Measurements from ENCODE around the gene CD22.

CD22 gene

DNA sequence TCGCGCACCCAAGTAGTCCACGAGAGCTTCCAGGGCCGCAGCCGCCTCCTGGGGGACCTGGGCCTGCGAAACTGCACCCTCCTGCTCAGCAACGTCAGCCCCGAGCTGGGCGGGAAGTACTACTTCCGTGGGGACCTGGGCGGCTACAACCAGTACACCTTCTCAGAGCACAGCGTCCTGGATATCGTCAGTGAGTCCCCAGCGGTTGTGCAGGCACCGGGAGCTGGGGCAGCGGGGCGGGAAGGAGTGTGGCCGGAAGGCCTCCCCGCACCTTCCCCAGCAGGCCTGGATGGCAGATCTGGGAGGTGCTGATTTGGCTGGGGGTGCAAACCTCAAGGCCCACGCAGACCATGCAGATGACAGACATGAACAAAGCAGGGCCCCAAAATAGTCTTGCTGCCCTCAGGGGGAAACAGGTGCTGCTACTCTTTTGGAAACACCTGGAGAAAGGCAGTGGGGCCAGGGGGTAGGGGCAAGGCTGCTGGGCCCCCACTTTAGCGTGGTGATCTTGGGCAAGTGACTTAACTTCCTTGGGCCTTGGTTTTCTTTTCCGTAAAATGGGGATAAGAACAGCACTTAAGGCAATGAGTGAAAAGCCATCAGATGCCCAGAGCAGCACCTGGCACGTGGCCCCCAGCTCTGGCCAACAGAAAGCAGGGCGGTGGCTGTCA is 33.1 kb upstream of the CD22 start:
- DNase-seq (ENCODE audit: low read depth in 3 of 3), result peak in 1 of 3 donors; percentile 31

DNA sequence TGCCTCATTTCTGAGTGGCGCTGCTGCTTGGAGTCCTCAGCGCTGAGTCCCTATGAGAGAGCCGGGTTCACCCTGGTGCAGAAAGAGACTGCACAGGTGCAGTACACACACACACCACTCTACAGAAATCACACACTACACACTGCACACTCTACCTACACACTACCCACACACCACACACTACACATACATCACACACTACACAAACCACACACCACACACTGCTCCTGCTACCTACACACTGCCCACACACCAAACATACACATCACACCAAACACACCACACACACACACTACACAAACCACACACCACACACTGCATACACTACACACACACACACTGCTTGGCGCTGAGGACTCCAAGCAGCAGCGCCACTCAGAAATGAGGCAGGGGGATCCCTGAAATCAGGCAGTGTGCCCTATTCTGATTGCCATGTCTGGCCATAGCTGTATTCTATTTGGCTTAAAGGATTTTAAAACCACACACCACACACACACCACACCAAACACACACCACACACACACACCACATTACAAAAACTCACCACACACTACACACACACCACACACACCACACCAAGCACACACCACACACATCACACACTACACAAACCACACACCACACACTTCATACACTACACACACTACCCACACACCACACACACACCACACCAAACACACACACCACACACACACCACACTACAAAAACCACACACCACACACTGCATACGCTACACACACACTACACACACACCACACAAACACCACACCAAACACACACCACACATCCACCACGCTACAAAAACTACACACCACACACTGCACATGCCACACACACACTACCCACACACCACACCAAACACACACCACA is 32.1 kb upstream of the CD22 start:
- no peak for DNase-seq (ENCODE audit: low read depth in 3 of 3)

DNA sequence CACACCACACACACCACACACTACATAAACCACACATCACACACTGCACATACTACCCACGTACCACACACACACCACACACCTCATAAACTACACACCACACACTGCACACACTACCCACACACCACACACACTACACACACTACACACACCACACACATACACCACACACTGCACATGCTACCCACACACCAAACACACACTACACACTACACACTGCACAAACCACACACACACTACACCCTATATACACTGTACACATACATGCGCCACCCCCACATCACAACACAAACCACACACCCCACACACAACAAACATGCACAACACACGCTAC is 31.5 kb upstream of the CD22 start:
- DNase-seq (ENCODE audit: low read depth in 3 of 3), result no peak

- no peak for DNase-seq (ENCODE audit: low read depth in 3 of 3)
Measured at GRCh38 chr19:35297922-35298321, 31.1 kb upstream of the CD22 start.

DNA sequence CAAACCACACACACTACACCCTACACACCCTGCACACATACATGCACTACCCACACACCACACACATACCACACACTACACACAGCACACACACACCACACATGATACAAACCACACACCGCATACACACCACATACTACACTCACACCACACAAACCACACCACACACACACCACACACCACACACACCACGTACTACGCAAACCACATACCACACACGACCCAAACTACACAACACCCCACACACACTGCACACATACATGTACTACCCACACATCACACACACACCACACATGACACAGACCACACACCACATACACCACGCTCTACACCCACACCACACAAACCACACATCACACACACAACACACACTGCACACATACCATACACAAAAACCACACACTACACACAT is 30.4 kb upstream of the CD22 start:
- no peak for DNase-seq (ENCODE audit: low read depth in 3 of 3)

- no peak for DNase-seq (ENCODE audit: low read depth in 3 of 3)
Measured at GRCh38 chr19:35299523-35300338, 29.3 kb upstream of the CD22 start.

GRCh38 chr19:35300339-35300649 is 28.7 kb upstream of the CD22 start:
- no peak for DNase-seq (ENCODE audit: low read depth in 3 of 3)

DNA sequence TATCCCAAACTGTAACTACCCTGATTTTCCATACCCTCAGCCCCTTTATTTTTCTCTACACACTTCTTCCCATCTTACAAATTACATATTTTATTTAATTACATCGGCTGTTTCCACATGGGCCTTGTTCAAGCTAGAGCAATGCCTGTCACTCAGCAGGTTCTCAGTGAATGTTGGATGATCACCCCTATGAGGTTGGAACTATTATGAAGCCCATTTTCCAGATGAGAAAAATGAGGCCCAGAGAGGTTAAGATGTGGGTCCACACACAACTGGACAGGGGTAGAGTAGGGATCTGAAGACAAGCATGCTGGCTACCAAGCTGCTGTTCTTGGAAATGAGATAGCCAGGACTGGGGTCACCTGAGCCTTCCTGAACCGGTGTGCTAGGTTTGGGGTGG is 27.0 kb upstream of the CD22 start:
- no peak for DNase-seq (ENCODE audit: low read depth in 3 of 3)

DNA sequence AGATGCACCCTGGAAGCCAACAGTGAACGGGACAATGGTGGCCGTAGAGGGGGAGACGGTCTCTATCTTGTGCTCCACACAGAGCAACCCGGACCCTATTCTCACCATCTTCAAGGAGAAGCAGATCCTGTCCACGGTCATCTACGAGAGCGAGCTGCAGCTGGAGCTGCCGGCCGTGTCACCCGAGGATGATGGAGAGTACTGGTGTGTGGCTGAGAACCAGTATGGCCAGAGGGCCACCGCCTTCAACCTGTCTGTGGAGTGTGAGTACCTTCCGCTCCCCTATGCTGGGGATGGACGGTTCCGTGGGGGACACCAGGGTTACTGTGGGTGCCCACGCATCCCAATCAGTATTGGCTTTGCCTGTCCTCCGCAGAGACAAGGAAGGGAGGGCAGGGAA is 26.5 kb upstream of the CD22 start:
- DNase-seq (ENCODE audit: low read depth in 3 of 3), result no peak

DNA sequence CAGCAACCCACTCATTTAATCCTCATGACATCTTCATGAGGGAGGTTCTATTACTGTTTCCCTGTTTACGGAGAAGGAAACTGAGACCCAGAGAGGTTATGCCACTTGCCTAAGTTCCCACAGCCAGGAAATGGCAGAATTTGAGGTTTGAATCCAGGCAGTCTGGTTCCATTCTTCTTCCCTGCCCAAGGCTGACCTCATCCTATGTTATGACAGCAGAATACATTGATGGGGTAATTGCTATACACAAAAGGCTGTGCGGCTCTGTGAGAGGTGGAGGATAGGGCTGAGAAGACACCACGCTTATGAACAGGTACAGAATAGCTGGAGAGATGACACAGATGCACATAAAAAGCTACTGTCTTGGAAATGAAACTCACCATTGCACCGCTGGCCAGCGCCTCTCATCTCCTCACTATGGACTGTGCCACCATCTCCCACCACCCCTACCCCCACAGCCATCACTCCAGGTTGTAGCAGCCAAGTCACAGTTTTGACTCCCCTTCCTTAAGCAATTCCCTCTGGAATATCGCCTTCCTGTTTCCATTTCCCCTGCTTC is 25.6 kb upstream of the CD22 start:
- no peak for DNase-seq (ENCODE audit: low read depth in 3 of 3)

GRCh38 chr19:35304036-35304435 is 25.0 kb upstream of the CD22 start:
- no peak for DNase-seq (ENCODE audit: low read depth in 3 of 3)

GRCh38 chr19:35305181-35305580 is 23.8 kb upstream of the CD22 start:
- no peak for DNase-seq (ENCODE audit: low read depth in 3 of 3)

DNA sequence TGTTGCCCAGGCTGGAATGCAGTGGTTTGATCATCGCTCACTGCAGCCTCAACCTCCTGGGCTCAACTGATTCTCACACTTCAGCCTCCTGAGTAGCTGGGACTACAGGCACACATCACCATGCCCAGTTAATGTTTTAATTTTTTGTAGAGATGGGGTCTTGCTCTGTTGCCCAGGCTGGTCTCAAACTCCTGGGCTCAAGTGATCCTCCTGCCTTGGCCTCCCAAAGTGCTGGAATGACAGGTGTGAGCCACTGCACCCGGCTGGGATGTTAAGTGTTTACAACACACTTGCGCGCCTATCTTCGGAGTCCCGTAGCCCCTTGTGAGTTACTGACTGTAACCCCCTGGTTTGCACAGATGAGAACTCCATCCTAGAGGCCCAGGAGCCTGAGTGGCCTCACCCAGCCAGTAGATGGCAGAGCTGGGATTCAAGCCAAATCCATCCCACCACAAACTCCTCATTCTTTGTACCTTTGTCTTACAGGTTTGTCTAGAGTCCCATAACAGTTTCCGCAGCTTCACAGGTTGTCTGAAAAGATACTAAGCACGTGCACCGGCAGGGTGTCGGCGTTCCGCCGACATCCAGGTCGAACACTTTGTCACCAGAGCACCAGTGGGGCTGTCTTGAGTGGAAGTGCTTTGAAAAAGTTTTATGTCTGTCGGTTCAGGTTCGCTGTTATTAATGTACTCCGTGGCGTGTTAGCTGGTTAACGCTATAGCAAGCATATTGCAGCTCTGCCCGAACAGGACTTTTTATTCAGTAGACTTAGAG is 22.3 kb upstream of the CD22 start:
- DNase-seq (ENCODE audit: low read depth in 3 of 3), result no peak

GRCh38 chr19:35307931-35308330 is 21.1 kb upstream of the CD22 start:
- DNase-seq (ENCODE audit: low read depth in 3 of 3), result no peak

GRCh38 chr19:35308910-35309309 is 20.1 kb upstream of the CD22 start:
- DNase-seq (ENCODE audit: low read depth in 3 of 3), result no peak

DNA sequence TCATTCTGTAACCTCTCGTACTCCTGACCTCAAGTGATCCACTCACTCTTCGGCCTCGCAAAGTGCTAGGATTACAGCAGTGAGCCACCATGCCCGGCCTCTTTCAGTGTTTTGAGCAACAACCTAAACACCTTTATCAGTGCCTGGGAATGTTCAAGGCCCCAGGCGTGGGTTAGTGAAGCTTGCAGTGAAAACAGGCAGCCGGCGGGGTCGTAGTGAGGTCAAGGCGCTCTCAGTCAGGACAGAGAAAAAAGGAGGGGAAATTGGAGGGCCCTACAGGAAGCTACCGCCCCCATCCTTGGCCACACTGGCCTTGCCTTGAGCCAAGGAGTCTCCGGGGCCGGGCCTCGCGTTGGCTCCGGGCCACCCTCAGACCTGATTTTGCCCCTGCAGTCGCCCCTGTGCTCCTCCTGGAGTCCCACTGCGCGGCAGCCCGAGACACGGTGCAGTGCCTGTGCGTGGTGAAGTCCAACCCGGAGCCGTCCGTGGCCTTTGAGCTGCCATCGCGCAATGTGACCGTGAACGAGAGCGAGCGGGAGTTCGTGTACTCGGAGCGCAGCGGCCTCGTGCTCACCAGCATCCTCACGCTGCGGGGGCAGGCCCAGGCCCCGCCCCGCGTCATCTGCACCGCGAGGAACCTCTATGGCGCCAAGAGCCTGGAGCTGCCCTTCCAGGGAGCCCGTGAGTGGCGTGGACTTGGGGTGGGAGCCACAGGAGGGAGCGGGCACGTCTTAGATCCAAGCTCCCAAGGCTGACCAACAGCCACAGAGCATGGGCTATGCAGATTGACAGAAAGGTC is 19.3 kb upstream of the CD22 start:
- no peak for DNase-seq (ENCODE audit: low read depth in 3 of 3)

- no peak for DNase-seq (ENCODE audit: low read depth in 3 of 3)
Measured at GRCh38 chr19:35310331-35310730, 18.7 kb upstream of the CD22 start.

DNA sequence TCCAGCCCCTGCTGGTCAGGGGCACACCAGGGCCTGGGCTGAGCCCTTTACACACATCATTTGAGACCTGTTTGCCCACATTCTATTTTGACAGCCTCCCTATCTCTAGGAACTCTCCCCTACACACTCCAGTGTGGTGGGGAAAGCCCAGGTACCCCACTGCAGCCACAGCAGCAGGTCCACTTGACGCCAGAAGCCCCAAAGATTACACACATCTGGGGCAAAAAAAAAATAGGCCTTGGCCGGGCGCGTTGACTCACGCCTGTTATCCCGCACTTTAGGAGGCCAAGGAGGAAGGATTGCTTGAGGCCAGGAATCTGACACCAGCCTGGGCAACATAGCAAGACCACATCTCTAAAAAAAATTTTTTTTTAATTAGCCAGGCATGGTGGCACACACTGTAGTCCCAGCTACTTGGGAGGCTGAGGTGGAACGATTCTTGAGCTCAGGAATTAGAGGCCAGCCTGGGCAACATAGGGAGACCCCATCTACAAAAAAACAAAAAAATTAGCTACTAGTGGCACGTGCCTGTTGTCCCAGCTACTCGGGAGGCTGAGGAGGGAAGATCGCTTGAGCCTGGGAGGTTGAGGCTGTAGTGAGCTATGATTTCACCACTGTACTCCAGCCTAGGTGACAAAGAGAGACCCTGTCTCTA is 18.0 kb upstream of the CD22 start:
- DNase-seq (ENCODE audit: low read depth in 3 of 3), result no peak

DNA sequence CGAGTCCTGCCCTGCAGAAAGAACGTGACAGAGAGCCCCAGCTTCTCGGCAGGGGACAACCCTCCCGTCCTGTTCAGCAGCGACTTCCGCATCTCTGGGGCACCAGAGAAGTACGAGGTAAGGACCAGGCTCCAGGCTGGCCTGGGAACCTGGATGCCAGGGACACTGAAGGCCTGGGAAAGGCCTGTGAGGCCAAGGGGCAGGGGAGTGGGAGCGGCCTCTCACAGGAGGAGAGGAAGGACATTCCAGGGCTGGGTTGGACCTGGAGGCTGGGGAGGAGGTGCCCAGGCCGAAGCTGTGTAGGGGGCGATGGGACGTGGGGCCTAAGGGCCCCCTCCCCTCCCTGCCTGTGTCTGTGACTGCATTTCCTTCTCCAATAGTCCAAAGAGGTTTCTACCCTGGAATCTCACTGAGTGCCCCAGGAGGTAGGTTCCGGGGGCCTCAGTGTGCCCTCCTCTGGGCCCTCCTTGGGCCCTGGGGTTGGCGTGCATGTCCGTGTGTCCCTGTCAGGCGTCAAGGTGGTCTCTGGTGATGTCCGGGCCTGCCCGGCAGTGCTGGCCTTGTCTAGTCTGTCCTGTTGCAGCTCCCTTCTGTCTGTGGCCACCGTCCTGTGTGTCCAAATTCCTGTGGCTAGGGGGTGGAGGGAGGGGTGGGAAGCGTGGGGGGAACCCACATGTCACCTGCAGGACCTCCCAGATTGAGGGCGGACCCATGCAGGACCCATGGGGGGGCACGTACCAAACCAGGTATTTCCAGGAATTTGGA is 16.9 kb upstream of the CD22 start:
- DNase-seq (ENCODE audit: low read depth in 3 of 3), result no peak

- DNase-seq (ENCODE audit: low read depth in 3 of 3), result no peak
Measured at GRCh38 chr19:35313587-35313986, 15.4 kb upstream of the CD22 start.
